ENCODE measurements around the gene ARID3C.

GRCh38 chr9:34624475-34625185 lies 4.2 kb downstream of the ARID3C start:
- TF ChIP-seq CTCF (IDR thresholded peaks at IDR 0.05) (no peak), POLR2A (IDR thresholded peaks at IDR 0.05) (no peak), EP300 (IDR thresholded peaks at IDR 0.05) (no peak), POLR2AphosphoS5 (IDR thresholded peaks at IDR 0.05) (no peak)

All from gastroesophageal sphincter (tissue), 3 donors.